ENCODE data around the gene ANKMY1.

The ANKMY1 gene

GRCh38 chr2:240557808-240558207 lies at the start of gene ANKMY1:
TSS of gene ANKMY1 (minus strand) at chr2:240557988. CDS start at chr2:240557335, 653 bp downstream.
- peak; percentile 91 for DNase-seq (ENCODE audit: low spot score)

GRCh38 chr2:240605867-240606743 lies 48.3 kb upstream of the ANKMY1 start:
- DNase-seq (ENCODE audit: low spot score): no peak

GRCh38 chr2:240604939-240605716 lies 47.3 kb upstream of the ANKMY1 start:
- DNase-seq (ENCODE audit: low spot score): no peak

GRCh38 chr2:240604291-240604938 lies 46.6 kb upstream of the ANKMY1 start:
- DNase-seq (ENCODE audit: low spot score): no peak

- DNase-seq (ENCODE audit: low spot score): no peak
Observed at GRCh38 chr2:240603846-240604245, 46.1 kb upstream of the ANKMY1 start.

GRCh38 chr2:240603081-240603835 lies 45.5 kb upstream of the ANKMY1 start:
- DNase-seq (ENCODE audit: low spot score): no peak

GRCh38 chr2:240602266-240603050 lies 44.7 kb upstream of the ANKMY1 start:
- no peak for DNase-seq (ENCODE audit: low spot score)

GRCh38 chr2:240601831-240602160 lies 44.0 kb upstream of the ANKMY1 start:
- no peak for DNase-seq (ENCODE audit: low spot score)

- DNase-seq (ENCODE audit: low spot score): no peak
Observed at GRCh38 chr2:240601061-240601830, 43.5 kb upstream of the ANKMY1 start.

- DNase-seq (ENCODE audit: low spot score): no peak
Observed at GRCh38 chr2:240600451-240600961, 42.7 kb upstream of the ANKMY1 start.

GRCh38 chr2:240599141-240599583 lies 41.4 kb upstream of the ANKMY1 start:
- no peak for DNase-seq (ENCODE audit: low spot score)

GRCh38 chr2:240598311-240598911 lies 40.6 kb upstream of the ANKMY1 start:
- DNase-seq (ENCODE audit: low spot score): no peak

- DNase-seq (ENCODE audit: low spot score): no peak
Observed at GRCh38 chr2:240597419-240598181, 39.8 kb upstream of the ANKMY1 start.

- DNase-seq (ENCODE audit: low spot score): no peak
Observed at GRCh38 chr2:240597054-240597418, 39.2 kb upstream of the ANKMY1 start.

- no peak for DNase-seq (ENCODE audit: low spot score)
Observed at GRCh38 chr2:240596491-240596931, 38.7 kb upstream of the ANKMY1 start.

- DNase-seq (ENCODE audit: low spot score): no peak
Observed at GRCh38 chr2:240596080-240596460, 38.3 kb upstream of the ANKMY1 start.

- DNase-seq (ENCODE audit: low spot score): no peak
Observed at GRCh38 chr2:240595381-240596079, 37.7 kb upstream of the ANKMY1 start.

Data from germinal center (tissue), 1 donor.